B cell (primary cell): ENCODE results near the gene TSPAN5. TPM values are rescaled to one million over a fixed set of nuclear protein-coding genes. Genes with fewer than 3 reads are reported as not detected.

Source experiments
- ATAC-seq: fragments of 200-7000 bp; cut with Tn5 transposase; one replicate; pipeline ENCODE4 v1.10.0; 2021; ENCODE audit warnings: low read depth, mild to moderate bottlenecking, moderate number of reproducible peaks, moderate library complexity
- CTCF ChIA-PET: fragments of 350-600 bp; sonication (Branson Sonifier 250); formaldehyde crosslinking; loops from one replicate; lab custom pipeline; 2021; ENCODE audit warnings: antibody characterized with exemption, inconsistent platforms; lab: Charles Lee
- POLR2A ChIA-PET: fragments of 350-600 bp; sonication (Branson Sonifier 250); formaldehyde crosslinking; loops from one replicate; lab custom pipeline; 2021; ENCODE audit warnings: antibody characterized with exemption; lab: Charles Lee
- DNase-seq: peaks from one replicate; pipeline ENCODE4 v3.0.0; 2013
- H2AFZ ChIP-seq: 2 replicates; pipeline ENCODE4 v1.6.1; 2012; ENCODE audit warnings: mild to moderate bottlenecking, low read depth, low read length; ENCODE audit not compliant: insufficient read depth, poor library complexity, severe bottlenecking
- H3K27ac ChIP-seq, 2 donors: 1 replicate in 1 of 2; 2 replicates in 1 of 2; pipeline ENCODE4 v1.5.1; 2012 to 2013; ENCODE audit warnings: low read length in 2 of 2, mild to moderate bottlenecking in 2 of 2, moderate library complexity in 1 of 2
- H3K27me3 ChIP-seq, 4 experiments: fragments of 200-600 bp in 1 of 4; sonication (generic) in 1 of 4; replicated peaks in 1 of 4; 1 replicate in 2 of 4; 2 replicates in 2 of 4; pipeline versions ENCODE4 v1.6.1 to v1.7.0; 2013 to 2016; ENCODE audit warnings: low read length in 3 of 4, mild to moderate bottlenecking in 2 of 4, mixed read lengths in 1 of 4, moderate library complexity in 1 of 4; ENCODE audit not compliant: insufficient read depth in 4 of 4, control insufficient read depth in 3 of 4; ENCODE audit errors: control extremely low read depth in 1 of 4
- H3K36me3 ChIP-seq, 2 experiments: replicated peaks in 1 of 2; 1 replicate in 1 of 2; 2 replicates in 1 of 2; pipeline versions ENCODE4 v1.6.1 to v1.7.1; 2013; ENCODE audit warnings: low read length in 1 of 2; ENCODE audit not compliant: insufficient read depth in 2 of 2, control insufficient read depth in 1 of 2; ENCODE audit errors: control extremely low read depth in 1 of 2, extremely low read depth in 1 of 2
- H3K4me1 ChIP-seq, 2 donors: fragments of 200-600 bp in 1 of 2; sonication (generic) in 1 of 2; 1 replicate in 1 of 2; 2 replicates in 1 of 2; pipeline versions ENCODE4 v1.5.1 to v1.6.1; 2013 to 2017; ENCODE audit warnings: low read length in 2 of 2; ENCODE audit not compliant: control insufficient read depth in 2 of 2, insufficient read depth in 2 of 2
- H3K4me2 ChIP-seq: replicated peaks from 2 replicates; pipeline ENCODE3; 2012; ENCODE audit warnings: mild to moderate bottlenecking, low read depth, low read length; ENCODE audit not compliant: poor library complexity, severe bottlenecking
- H3K4me3 ChIP-seq, 5 experiments: fragments of 200-600 bp in 1 of 5; sonication (generic) in 1 of 5; 1 replicate in 3 of 5; 2 replicates in 2 of 5; pipeline versions ENCODE4 v1.5.1 to v1.7.0; 2011 to 2016; ENCODE audit warnings: low read length in 4 of 5, mild to moderate bottlenecking in 4 of 5, low read depth in 2 of 5, control low read depth in 1 of 5, moderate library complexity in 1 of 5; ENCODE audit not compliant: insufficient read depth in 1 of 5; ENCODE audit errors: control extremely low read depth in 1 of 5, extremely low read depth in 1 of 5
- H3K79me2 ChIP-seq: fragments of 200-600 bp; sonication (generic); one replicate; pipeline ENCODE4 v1.6.0; 2016; ENCODE audit warnings: low read length; ENCODE audit not compliant: control insufficient read depth, insufficient read depth
- H3K9ac ChIP-seq: fragments of 200-600 bp; sonication (generic); 2 replicates; pipeline ENCODE4 v1.6.1; 2017; ENCODE audit warnings: mild to moderate bottlenecking, low read length, moderate library complexity
- H3K9me3 ChIP-seq, 3 donors: one replicate each; pipeline versions ENCODE4 v1.6.1 to v1.7.1; 2013; ENCODE audit warnings: low read length in 2 of 3; ENCODE audit not compliant: control insufficient read depth in 2 of 3, insufficient read depth in 1 of 3; ENCODE audit errors: control extremely low read depth in 1 of 3
- H4K20me1 ChIP-seq: 2 replicates; pipeline ENCODE4 v1.6.0; 2012; ENCODE audit warnings: mild to moderate bottlenecking, low read length; ENCODE audit not compliant: insufficient read depth, control insufficient read depth, poor library complexity, severe bottlenecking
- H3K27ac Mint-ChIP-seq: one replicate; pipeline ENCODE4 v1.8.0; 2021; ENCODE audit warnings: mixed read lengths
- H3K27me3 Mint-ChIP-seq: one replicate; pipeline ENCODE4 v1.8.0; 2021; ENCODE audit warnings: mixed read lengths
- H3K4me1 Mint-ChIP-seq: one replicate; pipeline ENCODE4 v1.8.0; 2021; ENCODE audit warnings: mixed read lengths
- H3K4me3 Mint-ChIP-seq: one replicate; pipeline ENCODE4 v1.8.0; 2021; ENCODE audit warnings: mixed read lengths
- H3K9me3 Mint-ChIP-seq: one replicate; pipeline ENCODE4 v1.8.0; 2022; ENCODE audit warnings: mixed read lengths; ENCODE audit not compliant: insufficient read depth
- EZH2 ChIP-seq: IDR thresholded peaks from 2 replicates; pipeline ENCODE4 v1.6.1; 2012; ENCODE audit warnings: borderline replicate concordance, low read depth, mild to moderate bottlenecking, moderate library complexity, low read length; ENCODE audit not compliant: insufficient read depth, poor library complexity, severe bottlenecking
- WGBS: methylation state at CpG from one replicate; pipeline ENCODE4 v1.1.5; 2013; ENCODE audit warnings: missing lambda C conversion rate; ENCODE audit not compliant: insufficient coverage; 5-methylcytosine and 5-hydroxymethylcytosine counted together
- intact Hi-C: fragments of 100-400 bp; cut with micrococcal nuclease; formaldehyde crosslinking; loops from one replicate; pipeline ENCODE4 v1.10.0; 2022
- polyA plus RNA-seq: library from polyadenylated mRNA; depleted of rRNA; stranded (reverse); fragments of >200 nt; gene quantifications from 2 replicates; pipeline ENCODE4 v1.2.3, GENCODE V29; 2012
- total RNA-seq, 2 donors: library from RNA; stranded (reverse); fragments of 120-200 nt in 1 of 2; gene quantifications; 1 replicate in 1 of 2; 2 replicates in 1 of 2; pipeline versions ENCODE4 v1.2.3 to v1.2.4, GENCODE V29; 2013 to 2022
- TF ChIP-seq, protein P1 (sequence below): fragments of 200-600 bp; IDR thresholded peaks from one replicate; pipeline ENCODE4 v1.8.0; 2022; ENCODE audit warnings: antibody characterized with exemption, mild to moderate bottlenecking

Gene TSPAN5
- total and polyA plus RNA-seq, 2 donors (not counting 1 experiment from before 2014, with no cell fraction given), result 2.6 to 5.3 TPM

DNA sequence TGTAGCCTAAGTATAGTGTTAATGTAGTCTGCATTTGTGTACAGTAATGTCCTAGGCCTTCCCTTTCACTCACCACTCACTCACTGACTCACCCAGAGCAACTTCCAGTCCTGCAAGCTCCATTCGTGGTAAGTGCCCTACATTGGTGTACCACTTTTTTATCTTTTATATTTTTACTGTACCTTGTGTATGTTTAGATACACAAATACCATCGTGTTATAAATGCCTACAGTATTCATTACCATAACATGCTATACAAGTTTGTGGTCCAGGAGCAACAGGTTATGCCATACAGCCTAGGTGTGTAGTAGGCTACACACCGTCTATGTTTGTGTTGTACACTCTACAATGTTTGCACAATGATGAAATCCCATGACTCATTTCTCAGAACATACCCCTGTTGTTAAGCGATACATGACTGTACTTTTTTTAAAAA lies 15.4 kb downstream of the TSPAN5 start:
- intact Hi-C loops, result no loop called here
- peaks cover 10% of the 10 kb centered on the region for H3K79me2 ChIP-seq
- no peaks in the 10 kb centered on the region for H3K9me3 ChIP-seq
- peaks cover 6 to 8% of the 10 kb centered on the region in 2 donors for H3K4me1 ChIP-seq
- H3K4me3 ChIP-seq, result no peak overlapping the region
- Mint-ChIP-seq H3K27ac (no peak overlapping the region), H3K4me1 (peaks cover 6% of the 10 kb centered on the region), H3K27me3 (no peaks in the 10 kb centered on the region), H3K9me3 (no peaks in the 10 kb centered on the region), H3K4me3 (no peak overlapping the region)
- ChIA-PET CTCF (no interaction called here), POLR2A (no interaction called here)
- WGBS, result no CpG with 5 or more reads among the region's 4 CpGs
- H3K9ac ChIP-seq, result no peak overlapping the region
- H3K27ac ChIP-seq, result no peak overlapping the region
- H3K27me3 ChIP-seq, result no peaks in the 10 kb centered on the region
- no peak overlapping the region for H3K4me2 ChIP-seq
- no peaks in the 10 kb centered on the region for H3K36me3 ChIP-seq
- no peaks in the 10 kb centered on the region for H4K20me1 ChIP-seq
- TF ChIP-seq EZH2, result no peak
- TF ChIP-seq, protein P1, sequence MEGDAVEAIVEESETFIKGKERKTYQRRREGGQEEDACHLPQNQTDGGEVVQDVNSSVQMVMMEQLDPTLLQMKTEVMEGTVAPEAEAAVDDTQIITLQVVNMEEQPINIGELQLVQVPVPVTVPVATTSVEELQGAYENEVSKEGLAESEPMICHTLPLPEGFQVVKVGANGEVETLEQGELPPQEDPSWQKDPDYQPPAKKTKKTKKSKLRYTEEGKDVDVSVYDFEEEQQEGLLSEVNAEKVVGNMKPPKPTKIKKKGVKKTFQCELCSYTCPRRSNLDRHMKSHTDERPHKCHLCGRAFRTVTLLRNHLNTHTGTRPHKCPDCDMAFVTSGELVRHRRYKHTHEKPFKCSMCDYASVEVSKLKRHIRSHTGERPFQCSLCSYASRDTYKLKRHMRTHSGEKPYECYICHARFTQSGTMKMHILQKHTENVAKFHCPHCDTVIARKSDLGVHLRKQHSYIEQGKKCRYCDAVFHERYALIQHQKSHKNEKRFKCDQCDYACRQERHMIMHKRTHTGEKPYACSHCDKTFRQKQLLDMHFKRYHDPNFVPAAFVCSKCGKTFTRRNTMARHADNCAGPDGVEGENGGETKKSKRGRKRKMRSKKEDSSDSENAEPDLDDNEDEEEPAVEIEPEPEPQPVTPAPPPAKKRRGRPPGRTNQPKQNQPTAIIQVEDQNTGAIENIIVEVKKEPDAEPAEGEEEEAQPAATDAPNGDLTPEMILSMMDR, result no peak
- DNase-seq, result no peak
- H2AFZ ChIP-seq, result no peak overlapping the region
- no peak for ATAC-seq

DNA sequence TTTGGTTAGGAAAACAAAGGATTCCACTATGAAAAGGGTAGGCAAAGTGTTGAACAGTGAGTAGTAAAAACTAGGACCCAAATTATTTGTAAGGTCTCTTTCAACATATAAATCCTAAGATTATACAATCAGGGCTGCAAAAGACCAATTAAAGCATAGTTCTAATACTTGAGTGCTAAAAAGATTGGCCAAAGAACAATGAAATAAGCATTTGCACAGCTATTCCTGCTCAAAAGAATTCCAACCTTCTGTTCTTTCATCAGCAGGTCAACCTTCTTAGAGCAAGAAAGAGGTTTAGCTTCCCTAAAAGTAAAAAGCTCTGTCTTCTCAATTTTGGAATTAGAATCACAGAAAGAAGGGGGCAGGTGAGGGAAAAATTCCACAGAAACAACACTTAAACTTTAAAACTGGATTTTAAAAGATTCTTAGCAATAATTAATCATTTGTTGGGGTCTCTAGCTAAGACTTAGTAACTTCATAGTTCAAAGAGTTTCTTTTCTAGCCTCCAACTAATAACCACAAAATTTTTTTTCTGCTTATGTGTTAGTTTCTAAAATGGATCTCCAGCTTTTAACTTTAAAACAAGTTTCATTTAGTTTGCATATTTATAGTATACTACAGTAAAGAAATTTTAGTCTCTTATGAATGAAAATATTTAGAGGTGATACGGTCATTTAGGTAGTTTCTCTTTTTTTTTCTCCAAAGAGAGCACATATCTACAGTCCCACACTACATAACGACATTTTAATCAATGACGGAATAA lies 16.3 kb downstream of the TSPAN5 start:
- Mint-ChIP-seq H3K4me1 (peaks cover 6% of the 10 kb centered on the region), H3K9me3 (no peaks in the 10 kb centered on the region), H3K4me3 (no peak overlapping the region), H3K27ac (no peak overlapping the region), H3K27me3 (no peaks in the 10 kb centered on the region)
- Histone ChIP-seq H3K9ac (no peak overlapping the region), H3K36me3 (no peaks in the 10 kb centered on the region), H4K20me1 (no peaks in the 10 kb centered on the region), H3K79me2 (peaks cover 12% of the 10 kb centered on the region), H3K27ac (no peak overlapping the region), H3K4me2 (no peak overlapping the region), H2AFZ (no peak overlapping the region), H3K27me3 (no peaks in the 10 kb centered on the region), H3K4me1 (peaks cover 6 to 8% of the 10 kb centered on the region in 2 donors), H3K4me3 (no peak overlapping the region), H3K9me3 (no peaks in the 10 kb centered on the region)
- WGBS, result no CpG with 5 or more reads among the region's 3 CpGs
- ATAC-seq (no peak), DNase-seq (no peak)
- POLR2A ChIA-PET, result no interaction called here
- CTCF ChIA-PET, result no interaction called here
- intact Hi-C loops, result no loop called here
- TF ChIP-seq, protein P1, result no peak
- TF ChIP-seq EZH2, result no peak
